ENCODE measurements around the gene BMAL2.

Gene BMAL2

GRCh38 chr12:27355486-27355885 is 22.9 kb downstream of the BMAL2 start:
- in situ Hi-C loops (cut with MboI; ENCODE audit: low sequenced_read_pairs) = no loop called here

- in situ Hi-C loops (cut with MboI; ENCODE audit: low sequenced_read_pairs) = no loop called here
Observed at GRCh38 chr12:27355979-27356378, 23.3 kb downstream of the BMAL2 start.

DNA sequence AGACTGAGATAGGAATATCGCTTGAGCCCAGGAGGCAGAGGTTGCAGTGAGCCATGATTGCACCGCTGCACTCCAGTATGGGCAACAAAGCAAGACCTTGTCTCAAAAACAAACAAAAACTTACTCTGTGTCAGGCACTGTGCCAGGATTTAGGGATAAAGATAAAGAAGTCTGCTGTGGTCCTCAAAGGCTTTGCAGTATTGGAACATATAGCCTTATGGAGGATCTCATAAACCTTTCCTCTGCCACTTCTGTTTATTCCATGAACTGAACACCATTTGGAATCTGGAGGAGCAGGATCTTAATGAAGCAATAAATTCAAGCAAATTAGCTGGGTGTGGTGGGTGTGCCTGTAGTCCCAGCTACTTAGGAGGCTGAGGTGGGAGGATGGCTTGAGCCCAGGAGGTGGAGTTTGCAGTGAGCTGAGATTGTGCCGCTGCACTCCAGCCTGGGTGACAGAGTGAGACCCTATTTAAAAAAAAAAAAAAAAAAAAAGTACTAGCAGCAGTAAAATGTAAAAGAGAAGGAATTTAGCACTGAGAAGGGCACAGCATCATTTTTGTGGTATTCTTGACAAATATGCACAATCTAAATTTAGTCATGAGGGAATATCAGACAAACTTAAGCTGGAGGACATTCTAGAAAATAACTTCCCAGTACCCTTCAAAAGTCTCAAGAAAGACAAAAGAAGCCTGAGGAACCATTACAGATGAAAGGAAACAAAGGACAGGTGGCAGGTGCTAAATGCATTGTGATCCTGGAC is 27.1 kb downstream of the BMAL2 start:
- in situ Hi-C loops (cut with MboI; ENCODE audit: low sequenced_read_pairs) = no loop called here

DNA sequence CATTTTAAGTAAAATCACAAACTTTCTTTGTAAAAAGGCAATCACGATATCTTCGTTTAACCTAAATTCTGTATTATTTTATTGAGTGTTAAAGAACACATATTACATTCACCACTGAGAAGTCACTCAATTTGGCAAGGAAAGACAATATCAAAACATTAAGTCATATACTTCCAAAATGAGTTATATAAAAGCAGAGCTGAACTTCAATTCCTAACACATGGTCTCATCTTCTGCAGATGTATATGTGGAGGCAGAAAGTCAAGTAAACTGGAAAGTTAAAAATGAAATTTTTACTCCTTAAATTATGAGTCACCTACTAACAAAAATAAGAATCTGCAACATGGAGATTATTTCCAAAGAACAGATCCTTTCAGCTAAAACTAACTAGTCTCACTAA is 28.7 kb downstream of the BMAL2 start:
- in situ Hi-C loops (cut with MboI; ENCODE audit: low sequenced_read_pairs) = no loop called here

DNA sequence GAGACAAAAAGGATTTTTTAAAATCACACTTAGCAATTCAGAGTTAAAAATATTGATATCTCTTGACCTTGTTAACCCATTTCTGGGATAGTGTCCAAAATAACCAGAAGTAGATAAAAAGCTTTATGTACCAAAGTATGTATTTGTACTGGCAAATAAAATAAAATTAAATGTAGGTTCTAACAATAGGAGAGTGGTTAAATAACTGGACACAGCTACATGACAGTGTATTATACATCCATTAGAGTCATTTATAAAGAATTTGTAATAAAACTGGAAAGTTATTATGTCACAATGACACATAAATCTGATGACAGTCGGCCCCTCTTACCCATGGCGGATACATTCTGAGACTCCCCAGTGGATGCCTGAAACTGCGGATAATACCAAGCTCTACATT is 34.0 kb downstream of the BMAL2 start:
- in situ Hi-C loops (cut with MboI; ENCODE audit: low sequenced_read_pairs) = no loop called here

GRCh38 chr12:27367078-27367477 is 34.4 kb downstream of the BMAL2 start:
- in situ Hi-C loops (cut with MboI; ENCODE audit: low sequenced_read_pairs) = no loop called here

GRCh38 chr12:27382171-27382795 is 49.6 kb downstream of the BMAL2 start:
- in situ Hi-C loops (cut with MboI; ENCODE audit: low sequenced_read_pairs) = no loop called here

All from hTERT RPE-1 (cell line).